ENCODE results near the gene RFXAP. TPM values are rescaled to one million over a fixed set of nuclear protein-coding genes. Genes with fewer than 3 reads are reported as not detected.
"Not testable (repeated sequence)": the region's sequence is repeated elsewhere in the genome, so short reads cannot be mapped to it uniquely, and the experiment has no call there.

Gene RFXAP
- 10 to 100 TPM; 10.1 to 13.8 TPM for total RNA-seq

DNA sequence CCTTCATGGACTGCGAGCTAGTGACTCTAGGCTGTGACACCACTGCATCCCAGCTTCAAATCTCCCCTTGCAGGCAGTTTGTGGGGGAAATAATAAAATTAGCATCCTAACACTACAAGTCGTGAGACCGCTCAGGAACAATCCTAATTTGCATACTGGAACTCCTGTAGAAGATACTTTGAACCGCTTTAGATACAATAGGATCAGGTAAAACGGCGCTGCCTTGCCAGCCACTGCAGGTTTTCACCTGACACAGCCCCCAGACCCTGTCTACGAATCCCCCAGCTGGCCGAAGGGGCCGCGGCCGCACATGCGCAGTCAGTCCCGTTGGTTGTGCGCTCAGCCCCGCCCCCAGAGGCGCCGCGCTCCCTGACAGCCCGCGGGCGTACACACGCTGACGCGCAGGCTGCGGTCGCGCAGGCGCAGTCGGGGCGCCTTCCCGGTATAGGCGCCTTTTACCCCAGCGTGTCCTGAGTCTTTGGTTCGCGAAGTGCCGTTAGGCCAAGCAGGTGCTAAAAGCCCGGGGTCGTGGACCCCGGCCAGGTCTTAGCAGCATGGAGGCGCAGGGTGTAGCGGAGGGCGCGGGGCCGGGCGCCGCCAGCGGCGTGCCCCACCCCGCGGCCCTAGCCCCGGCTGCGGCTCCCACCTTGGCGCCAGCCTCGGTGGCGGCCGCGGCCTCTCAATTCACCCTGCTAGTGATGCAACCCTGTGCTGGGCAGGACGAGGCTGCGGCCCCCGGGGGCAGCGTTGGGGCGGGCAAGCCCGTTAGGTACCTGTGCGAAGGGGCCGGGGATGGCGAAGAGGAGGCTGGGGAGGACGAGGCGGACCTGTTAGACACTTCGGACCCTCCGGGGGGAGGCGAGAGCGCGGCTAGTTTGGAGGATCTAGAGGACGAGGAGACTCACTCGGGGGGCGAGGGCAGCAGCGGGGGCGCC is at the start of gene RFXAP:
TSS of gene RFXAP (plus strand) at position 419 of the 935 bp plus-strand sequence. CDS start at position 555, 136 bp downstream.
- peaks cover 8% of the 10 kb centered on the region for H3K27me3 Mint-ChIP-seq
- ChIA-PET POLR2A (no interaction called here), CTCF (interaction anchor here (0.7 kb wide), 1 partner anchor 244 kb away, joined by 3 read pairs; no protein-coding TSS in a partner anchor)
- peak; percentile 95 for DNase-seq
- peak within 1 kb of the TSS; percentile 90 for H3K27ac Mint-ChIP-seq
- no peaks in the 10 kb centered on the region for H3K9me3 Mint-ChIP-seq (ENCODE audit: low read depth)
- H3K4me1 Mint-ChIP-seq = peaks cover 45% of the 10 kb centered on the region
- intact Hi-C loops (cut with DNase I, micrococcal nuclease) = loop anchor here in 1 of 2 experiments (1.0 to 5.0 kb wide), 8 partner anchors 163 to 1528 kb away; partner anchors contain the start of genes CCDC169, CCNA1, EXOSC8 and SPART
- peak; percentile 92 for ATAC-seq
- peaks cover 15% of the 10 kb centered on the region for H3K36me3 Mint-ChIP-seq (ENCODE audit: low read depth)
- H3K4me3 Mint-ChIP-seq = peak within 1 kb of the TSS; percentile 85

- H3K27me3 Mint-ChIP-seq = peaks cover 14% of the 10 kb centered on the region
- ChIA-PET POLR2A (no interaction called here), CTCF (interaction anchor here (0.6 to 1.3 kb wide), 4 partner anchors 33 to 797 kb away, joined by 3 to 4 read pairs (median 4); no protein-coding TSS in a partner anchor)
- no peaks in the 10 kb centered on the region for H3K36me3 Mint-ChIP-seq (ENCODE audit: low read depth)
- no peak overlapping the region for H3K27ac Mint-ChIP-seq
- intact Hi-C loops (cut with DNase I, micrococcal nuclease) = no loop called here
- no peaks in the 10 kb centered on the region for H3K4me1 Mint-ChIP-seq
- no peak overlapping the region for H3K4me3 Mint-ChIP-seq
- DNase-seq = no peak
- peaks cover 4% of the 10 kb centered on the region for H3K9me3 Mint-ChIP-seq (ENCODE audit: low read depth)
- ATAC-seq = no peak
Measured at GRCh38 chr13:36769545-36769944, 49.5 kb upstream of the RFXAP start.

- Mint-ChIP-seq H3K9me3 (ENCODE audit: low read depth) (peaks cover 4% of the 10 kb centered on the region), H3K4me3 (no peak overlapping the region), H3K4me1 (no peaks in the 10 kb centered on the region), H3K27me3 (peaks cover 12% of the 10 kb centered on the region), H3K36me3 (ENCODE audit: low read depth) (no peaks in the 10 kb centered on the region), H3K27ac (no peak overlapping the region)
- POLR2A ChIA-PET = no interaction called here
- intact Hi-C loops (cut with DNase I, micrococcal nuclease) = no loop called here
- DNase-seq = no peak
- CTCF ChIA-PET = no interaction called here
- ATAC-seq = no peak
Measured at GRCh38 chr13:36770741-36771140, 48.3 kb upstream of the RFXAP start.

GRCh38 chr13:36772853-36773252 is 46.2 kb upstream of the RFXAP start:
- intact Hi-C loops (cut with DNase I, micrococcal nuclease) = no loop called here
- ChIA-PET CTCF (interaction anchor here (0.6 to 1.1 kb wide), 2 partner anchors 18 to 45 kb away, joined by 3 to 4 read pairs; no protein-coding TSS in a partner anchor), POLR2A (no interaction called here)
- H3K27ac Mint-ChIP-seq = no peak overlapping the region
- ATAC-seq (no peak), DNase-seq (no peak)
- peaks cover 19% of the 10 kb centered on the region for H3K27me3 Mint-ChIP-seq
- H3K9me3 Mint-ChIP-seq (ENCODE audit: low read depth) = no peaks in the 10 kb centered on the region
- H3K36me3 Mint-ChIP-seq (ENCODE audit: low read depth) = no peaks in the 10 kb centered on the region
- H3K4me1 Mint-ChIP-seq = no peaks in the 10 kb centered on the region
- H3K4me3 Mint-ChIP-seq = no peak overlapping the region

DNA sequence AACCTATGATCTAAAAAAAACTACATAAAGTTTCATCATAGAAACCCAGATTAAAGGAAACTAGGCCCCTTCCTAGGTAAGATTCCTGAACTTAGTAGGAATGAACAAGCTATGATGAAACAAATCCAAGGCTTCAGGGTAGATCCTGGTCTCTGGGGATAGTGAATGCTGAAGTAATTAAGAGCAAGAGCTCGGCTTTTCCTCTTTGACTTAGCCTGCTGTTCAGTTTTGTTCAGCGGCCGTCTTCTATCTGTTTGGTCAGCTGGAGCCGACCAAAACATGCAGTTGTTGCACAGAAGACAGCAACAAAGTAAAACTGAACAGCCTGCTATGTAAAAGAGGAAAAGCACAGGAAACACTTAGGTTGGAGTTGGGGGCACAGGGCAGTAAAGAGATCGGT is 44.1 kb upstream of the RFXAP start:
- H3K27ac Mint-ChIP-seq = no peak overlapping the region
- POLR2A ChIA-PET = no interaction called here
- H3K9me3 Mint-ChIP-seq (ENCODE audit: low read depth) = no peaks in the 10 kb centered on the region
- intact Hi-C loops (cut with DNase I, micrococcal nuclease) = no loop called here
- DNase-seq = no peak
- no peak overlapping the region for H3K4me3 Mint-ChIP-seq
- CTCF ChIA-PET = interaction anchor here (1.5 kb wide), 1 partner anchor 25 kb away, joined by 4 read pairs; no protein-coding TSS in a partner anchor
- H3K4me1 Mint-ChIP-seq = no peaks in the 10 kb centered on the region
- no peaks in the 10 kb centered on the region for H3K36me3 Mint-ChIP-seq (ENCODE audit: low read depth)
- ATAC-seq = no peak
- H3K27me3 Mint-ChIP-seq = peaks cover 21% of the 10 kb centered on the region

- H3K9me3 Mint-ChIP-seq (ENCODE audit: low read depth) = no peaks in the 10 kb centered on the region
- no peaks in the 10 kb centered on the region for H3K4me1 Mint-ChIP-seq
- no peaks in the 10 kb centered on the region for H3K36me3 Mint-ChIP-seq (ENCODE audit: low read depth)
- ATAC-seq (no peak), DNase-seq (no peak)
- peaks cover 21% of the 10 kb centered on the region for H3K27me3 Mint-ChIP-seq
- ChIA-PET CTCF (interaction anchor here (1.5 kb wide), 1 partner anchor 24 kb away, joined by 4 read pairs; no protein-coding TSS in a partner anchor), POLR2A (no interaction called here)
- intact Hi-C loops (cut with DNase I, micrococcal nuclease) = no loop called here
- no peak overlapping the region for H3K27ac Mint-ChIP-seq
- H3K4me3 Mint-ChIP-seq = no peak overlapping the region
Measured at GRCh38 chr13:36776175-36776574, 42.8 kb upstream of the RFXAP start.

- Mint-ChIP-seq H3K4me3 (no peak overlapping the region), H3K9me3 (ENCODE audit: low read depth) (no peaks in the 10 kb centered on the region), H3K27ac (no peak overlapping the region), H3K4me1 (no peaks in the 10 kb centered on the region), H3K27me3 (peaks cover 16% of the 10 kb centered on the region), H3K36me3 (ENCODE audit: low read depth) (no peaks in the 10 kb centered on the region)
- DNase-seq = no peak
- POLR2A ChIA-PET = no interaction called here
- intact Hi-C loops (cut with DNase I, micrococcal nuclease) = no loop called here
- CTCF ChIA-PET = no interaction called here
- no peak for ATAC-seq
Measured at GRCh38 chr13:36778083-36778671, 40.8 kb upstream of the RFXAP start.

- intact Hi-C loops (cut with DNase I, micrococcal nuclease) = no loop called here
Measured at GRCh38 chr13:36783890-36784289, 35.1 kb upstream of the RFXAP start.

DNA sequence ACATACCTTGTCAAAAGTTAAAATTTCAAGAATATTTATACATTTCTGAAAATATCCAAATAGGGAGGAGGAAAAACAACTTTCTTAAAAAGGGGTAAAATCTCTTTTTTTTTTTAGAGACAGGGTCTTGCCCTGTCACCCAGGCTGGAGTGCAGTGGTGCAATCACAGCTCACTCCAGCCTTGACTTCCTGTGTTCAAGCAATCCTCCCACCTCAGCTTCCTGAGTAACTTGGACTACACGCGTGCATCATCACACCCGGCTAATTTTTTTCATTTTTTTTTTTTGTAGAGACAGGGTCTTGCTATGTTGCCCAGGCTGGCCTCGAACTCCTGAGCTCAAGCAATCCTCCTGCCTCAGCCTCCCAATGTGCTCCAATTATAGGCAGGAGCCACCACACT is 32.8 kb upstream of the RFXAP start:
- POLR2A ChIA-PET; H3K4me1 Mint-ChIP-seq; intact Hi-C loops (cut with DNase I, micrococcal nuclease); H3K27ac Mint-ChIP-seq; H3K4me3 Mint-ChIP-seq; CTCF ChIA-PET; ATAC-seq; H3K36me3 Mint-ChIP-seq (ENCODE audit: low read depth); H3K9me3 Mint-ChIP-seq (ENCODE audit: low read depth); DNase-seq: not testable (repeated sequence)
- H3K27me3 Mint-ChIP-seq = peaks cover 17% of the 10 kb centered on the region

More at GRCh38 chr13:36783890-36784289, 35.1 kb upstream of the RFXAP start:
- DNase-seq = no peak
- Mint-ChIP-seq H3K27ac (no peak overlapping the region), H3K4me1 (no peaks in the 10 kb centered on the region), H3K9me3 (ENCODE audit: low read depth) (no peaks in the 10 kb centered on the region), H3K27me3 (peaks cover 19% of the 10 kb centered on the region), H3K4me3 (no peak overlapping the region), H3K36me3 (ENCODE audit: low read depth) (no peaks in the 10 kb centered on the region)
- CTCF ChIA-PET = interaction anchor here (0.7 kb wide), 1 partner anchor 364 kb away, joined by 3 read pairs; no protein-coding TSS in a partner anchor
- POLR2A ChIA-PET = interaction anchor here (0.7 kb wide), 1 partner anchor 347 kb away, joined by 9 read pairs; no protein-coding TSS in a partner anchor
- ATAC-seq = no peak

DNA sequence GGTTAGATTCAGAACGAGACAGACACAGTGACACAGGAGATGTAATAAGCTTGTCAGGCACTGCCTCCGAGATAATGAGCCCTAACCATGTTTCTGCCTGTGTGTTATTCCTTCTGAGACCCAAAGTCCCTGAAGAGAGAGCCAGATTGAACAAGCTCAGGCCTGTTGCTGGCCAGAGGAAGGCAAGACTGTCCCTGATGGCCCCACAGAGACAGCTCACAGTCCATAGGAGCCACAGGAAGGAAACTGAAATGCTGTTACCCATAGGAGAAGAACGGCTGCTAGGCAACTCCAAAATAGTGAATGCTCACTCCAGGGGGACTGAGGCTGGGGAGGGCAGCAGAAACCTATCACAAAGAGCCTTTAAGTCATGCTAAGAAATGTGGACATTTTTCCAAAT is 31.8 kb upstream of the RFXAP start:
- DNase-seq = no peak
- no peaks in the 10 kb centered on the region for H3K36me3 Mint-ChIP-seq (ENCODE audit: low read depth)
- H3K27ac Mint-ChIP-seq = no peak overlapping the region
- H3K9me3 Mint-ChIP-seq (ENCODE audit: low read depth) = no peaks in the 10 kb centered on the region
- CTCF ChIA-PET = no interaction called here
- peaks cover 21% of the 10 kb centered on the region for H3K27me3 Mint-ChIP-seq
- ATAC-seq = no peak
- intact Hi-C loops (cut with DNase I, micrococcal nuclease) = no loop called here
- no peak overlapping the region for H3K4me3 Mint-ChIP-seq
- POLR2A ChIA-PET = no interaction called here
- H3K4me1 Mint-ChIP-seq = no peaks in the 10 kb centered on the region

DNA sequence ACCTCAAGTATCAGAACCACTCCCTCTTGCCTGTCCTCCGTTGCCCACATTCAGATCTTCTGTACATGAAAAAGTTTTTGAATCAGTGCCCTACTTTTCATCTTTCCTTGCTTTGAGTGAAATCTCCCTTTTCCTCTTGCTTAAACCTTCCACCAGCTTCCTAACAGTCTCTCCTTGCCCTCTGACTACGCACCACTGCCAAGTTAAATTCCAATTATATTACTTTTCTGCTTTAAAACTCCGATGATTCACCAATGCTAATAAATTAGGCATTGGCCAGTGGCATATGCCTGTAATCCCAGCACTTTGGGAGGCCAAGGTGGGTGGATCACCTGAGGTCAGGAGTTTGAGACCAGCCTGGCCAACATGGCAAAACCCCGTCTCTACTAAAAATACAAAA is 30.7 kb upstream of the RFXAP start:
- Mint-ChIP-seq H3K4me1 (no peaks in the 10 kb centered on the region), H3K4me3 (no peak overlapping the region), H3K27ac (no peak overlapping the region), H3K9me3 (ENCODE audit: low read depth) (no peaks in the 10 kb centered on the region), H3K36me3 (ENCODE audit: low read depth) (no peaks in the 10 kb centered on the region), H3K27me3 (peaks cover 21% of the 10 kb centered on the region)
- CTCF ChIA-PET = interaction anchor here (0.7 kb wide), 1 partner anchor 295 kb away, joined by 3 read pairs; no protein-coding TSS in a partner anchor
- DNase-seq = no peak
- POLR2A ChIA-PET = no interaction called here
- ATAC-seq = no peak
- intact Hi-C loops (cut with DNase I, micrococcal nuclease) = no loop called here

Data from activated CD4-positive, alpha-beta T cell treated with anti-CD3 and anti-CD28 coated beads for 36 hours (primary cell).